Tibial artery (tissue), 4 donors: Measurements from ENCODE around the gene ZFAND3.

Source experiments
- DNase-seq, 2 donors: peaks; one replicate each; pipeline ENCODE4 v3.0.0-alpha.2; 2019
- H3K27ac ChIP-seq, 2 donors: fragments of 200-600 bp; sonication (generic) in 1 of 2; 1 replicate in 1 of 2; 2 replicates in 1 of 2; pipeline ENCODE4 v1.5.1; 2018 to 2019; ENCODE audit warnings: mild to moderate bottlenecking in 1 of 2
- H3K27me3 ChIP-seq, 2 donors: fragments of 200-600 bp; sonication (generic) in 1 of 2; one replicate each; pipeline versions ENCODE4 v1.5.1 to v1.6.0; 2016 to 2019
- H3K36me3 ChIP-seq, 3 donors: fragments of 200-600 bp; sonication (generic) in 2 of 3; one replicate each; pipeline ENCODE4 v1.5.1; 2016 to 2019; ENCODE audit warnings: mild to moderate bottlenecking in 2 of 3
- H3K4me1 ChIP-seq, 4 donors: fragments of 200-600 bp; sonication (generic) in 2 of 4; 1 replicate in 3 of 4; 2 replicates in 1 of 4; pipeline ENCODE4 v1.5.1; 2016 to 2019
- H3K4me3 ChIP-seq, 2 donors: fragments of 200-600 bp; sonication (generic) in 1 of 2; 1 replicate in 1 of 2; 2 replicates in 1 of 2; pipeline ENCODE4 v1.5.1; 2018 to 2019; ENCODE audit warnings: mild to moderate bottlenecking in 2 of 2
- H3K9me3 ChIP-seq, 3 donors: fragments of 200-600 bp; sonication (generic) in 1 of 3; one replicate each; pipeline ENCODE4 v1.5.1; 2016 to 2019
- intact Hi-C: fragments of 100-400 bp; cut with DNase I; formaldehyde crosslinking; loops from one replicate; pipeline ENCODE4 v1.15.0; 2023; ENCODE audit warnings: low total_unique reads
- TF ChIP-seq, protein P1 (sequence below), 2 experiments: fragments of 200-600 bp in 1 of 2; fragments of 450-650 bp in 1 of 2; IDR thresholded peaks; one replicate each; pipeline ENCODE4 v1.5.1; 2017 to 2019; ENCODE audit warnings: antibody characterized with exemption in 2 of 2, mild to moderate bottlenecking in 1 of 2, moderate library complexity in 1 of 2

Gene ZFAND3

GRCh38 chr6:37915463-37915862 lies 95.9 kb downstream of the ZFAND3 start:
- H3K27ac ChIP-seq: no peak overlapping the region
- peaks cover 4 to 7% (median 4%) of the 10 kb centered on the region in 3 donors for H3K36me3 ChIP-seq

DNA sequence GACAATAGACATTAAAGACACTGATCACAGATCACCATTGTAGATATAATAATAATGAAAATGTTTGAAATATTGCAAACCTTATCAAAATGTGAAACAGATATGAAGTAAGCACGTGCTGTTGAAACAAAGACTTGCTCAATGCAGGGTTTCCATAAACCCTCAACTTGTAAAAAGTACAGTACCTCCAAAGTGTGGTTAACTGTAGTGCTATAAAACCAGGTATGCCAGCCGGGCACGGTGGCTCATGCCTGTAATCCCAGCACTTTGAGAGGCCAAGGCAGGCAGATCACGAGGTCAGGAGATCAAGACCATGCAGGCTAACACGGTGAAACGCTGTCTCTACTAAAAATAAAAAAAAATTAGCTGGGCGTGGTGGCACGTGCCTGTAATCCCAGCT lies 96.6 kb downstream of the ZFAND3 start:
- intact Hi-C loops: no loop called here
- Histone ChIP-seq H3K27me3 (no peaks in the 10 kb centered on the region), H3K36me3 (peaks cover 4 to 7% (median 4%) of the 10 kb centered on the region in 3 donors), H3K4me1 (peaks cover 0 to 20% (median 2%) of the 10 kb centered on the region in 4 donors), H3K4me3 (no peak overlapping the region), H3K9me3 (no peaks in the 10 kb centered on the region), H3K27ac (no peak overlapping the region)
- TF ChIP-seq, protein P1, sequence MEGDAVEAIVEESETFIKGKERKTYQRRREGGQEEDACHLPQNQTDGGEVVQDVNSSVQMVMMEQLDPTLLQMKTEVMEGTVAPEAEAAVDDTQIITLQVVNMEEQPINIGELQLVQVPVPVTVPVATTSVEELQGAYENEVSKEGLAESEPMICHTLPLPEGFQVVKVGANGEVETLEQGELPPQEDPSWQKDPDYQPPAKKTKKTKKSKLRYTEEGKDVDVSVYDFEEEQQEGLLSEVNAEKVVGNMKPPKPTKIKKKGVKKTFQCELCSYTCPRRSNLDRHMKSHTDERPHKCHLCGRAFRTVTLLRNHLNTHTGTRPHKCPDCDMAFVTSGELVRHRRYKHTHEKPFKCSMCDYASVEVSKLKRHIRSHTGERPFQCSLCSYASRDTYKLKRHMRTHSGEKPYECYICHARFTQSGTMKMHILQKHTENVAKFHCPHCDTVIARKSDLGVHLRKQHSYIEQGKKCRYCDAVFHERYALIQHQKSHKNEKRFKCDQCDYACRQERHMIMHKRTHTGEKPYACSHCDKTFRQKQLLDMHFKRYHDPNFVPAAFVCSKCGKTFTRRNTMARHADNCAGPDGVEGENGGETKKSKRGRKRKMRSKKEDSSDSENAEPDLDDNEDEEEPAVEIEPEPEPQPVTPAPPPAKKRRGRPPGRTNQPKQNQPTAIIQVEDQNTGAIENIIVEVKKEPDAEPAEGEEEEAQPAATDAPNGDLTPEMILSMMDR (IDR thresholded peaks at IDR 0.05): no peak
- DNase-seq: no peak

More at GRCh38 chr6:37915463-37915862, 95.9 kb downstream of the ZFAND3 start:
- Histone ChIP-seq H3K27me3 (no peaks in the 10 kb centered on the region), H3K4me3 (no peak overlapping the region), H3K9me3 (no peaks in the 10 kb centered on the region), H3K4me1 (peaks cover 0 to 13% (median under 1%) of the 10 kb centered on the region in 4 donors)
- DNase-seq: no peak
- TF ChIP-seq, protein P1 (IDR thresholded peaks at IDR 0.05): no peak
- intact Hi-C loops: no loop called here

DNA sequence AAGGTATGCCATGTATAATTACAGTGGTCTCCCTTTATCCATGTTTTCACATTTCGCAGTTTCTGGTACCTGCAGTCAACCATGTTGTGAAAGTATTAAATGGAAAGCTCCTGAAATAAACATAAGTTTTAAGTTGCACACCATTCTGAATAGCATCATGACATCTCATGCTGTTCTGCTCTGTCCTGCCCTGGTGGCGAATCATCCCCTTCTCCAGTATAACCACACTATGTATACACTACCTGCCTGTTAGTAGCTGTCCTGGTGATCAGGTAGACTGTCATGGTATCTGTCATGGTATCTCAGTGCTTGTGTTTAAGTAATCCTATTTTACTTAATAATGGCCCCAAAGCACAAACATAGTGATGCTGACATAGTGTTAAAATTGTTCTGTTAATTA lies 97.1 kb downstream of the ZFAND3 start:
- intact Hi-C loops: no loop called here

GRCh38 chr6:37917566-37917965 lies 98.0 kb downstream of the ZFAND3 start:
- Histone ChIP-seq H3K9me3 (no peaks in the 10 kb centered on the region), H3K27me3 (no peaks in the 10 kb centered on the region), H3K27ac (no peak overlapping the region), H3K4me3 (no peak overlapping the region), H3K4me1 (peaks cover 0 to 27% (median 2%) of the 10 kb centered on the region in 4 donors), H3K36me3 (peaks cover 4 to 7% (median 4%) of the 10 kb centered on the region in 3 donors)
- intact Hi-C loops: no loop called here
- TF ChIP-seq, protein P1 (IDR thresholded peaks at IDR 0.05): no peak
- no peak for DNase-seq

More for the DNA sequence above, 97.1 kb downstream of the ZFAND3 start:
- Histone ChIP-seq H3K9me3 (no peaks in the 10 kb centered on the region), H3K27me3 (no peaks in the 10 kb centered on the region), H3K4me1 (peaks cover 0 to 24% (median 2%) of the 10 kb centered on the region in 4 donors), H3K36me3 (peaks cover 4 to 7% (median 4%) of the 10 kb centered on the region in 3 donors), H3K4me3 (no peak overlapping the region), H3K27ac (no peak overlapping the region)
- DNase-seq: no peak
- TF ChIP-seq, protein P1 (IDR thresholded peaks at IDR 0.05): no peak

DNA sequence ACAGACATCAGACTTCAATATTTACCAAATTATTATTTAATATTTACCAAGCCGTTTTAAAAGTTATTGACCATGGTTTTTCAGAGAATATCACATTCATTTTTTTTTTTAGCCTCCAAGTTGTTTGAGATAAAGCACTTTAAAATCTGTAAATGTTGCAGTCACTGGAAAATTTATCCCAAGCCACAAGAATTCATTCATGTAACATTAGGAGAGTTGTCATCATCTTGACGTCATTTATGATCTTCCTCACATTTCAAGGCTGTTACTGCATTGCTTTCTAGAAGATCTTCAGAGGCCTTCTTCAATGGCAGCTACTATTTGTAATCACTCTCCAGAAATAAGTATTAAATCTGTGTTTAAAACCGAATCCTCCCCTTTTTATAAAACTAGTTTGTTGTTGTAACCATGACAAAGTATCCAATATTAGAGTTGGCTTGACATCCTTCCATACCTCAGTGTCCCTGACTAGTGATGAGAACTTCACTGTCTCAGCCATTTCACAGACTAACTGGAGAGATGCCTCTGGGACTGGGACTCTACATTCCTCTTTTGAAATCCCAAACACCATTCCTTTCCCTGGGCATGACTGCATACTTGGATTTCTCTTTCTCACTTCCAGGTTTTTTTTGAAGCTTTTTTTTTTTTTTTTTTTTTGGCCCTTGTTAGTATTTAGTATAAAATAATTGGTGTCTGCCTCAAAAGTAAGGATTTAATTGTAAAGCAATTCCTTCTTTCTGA lies 100.1 kb downstream of the ZFAND3 start:
- TF ChIP-seq, protein P1 (IDR thresholded peaks at IDR 0.05): no peak

More for the DNA sequence above, 100.1 kb downstream of the ZFAND3 start:
- Histone ChIP-seq H3K4me1 (peaks cover 0 to 26% (median 2%) of the 10 kb centered on the region in 4 donors), H3K9me3 (no peaks in the 10 kb centered on the region), H3K4me3 (no peak overlapping the region), H3K27me3 (no peaks in the 10 kb centered on the region), H3K36me3 (peaks cover 4 to 7% (median 4%) of the 10 kb centered on the region in 3 donors), H3K27ac (no peak overlapping the region)
- intact Hi-C loops: no loop called here
- no peak for DNase-seq
